ENCODE measurements around the gene PPP1R12C.
A peak's percentile ranks its signal among the peaks of the same experiment; 100 is the strongest.

PPP1R12C gene

GRCh38 chr19:55097864-55098715 is 19.3 kb downstream of the PPP1R12C start:
- H3K9ac ChIP-seq (ENCODE audit: low read length), result no peak overlapping the region; the same call in 1 of the 2 replicates
- no peak overlapping the region for H3K4me2 ChIP-seq (ENCODE audit: low read length)
- H3K27me3 ChIP-seq (ENCODE audit: insufficient read depth, low read length), result no peaks in the 10 kb centered on the region
- H2AFZ ChIP-seq (ENCODE audit: low read length), result no peak overlapping the region
- H3K27ac ChIP-seq (ENCODE audit: low read depth, low read length, poor library complexity, severe bottlenecking), result peak overlapping the region; percentile 21
- H3K4me3 ChIP-seq (ENCODE audit: low read depth, low read length, poor library complexity, severe bottlenecking), result no peak overlapping the region
- H4K20me1 ChIP-seq (ENCODE audit: insufficient read depth, low read length), result no peaks in the 10 kb centered on the region
- peaks cover 21% of the 10 kb centered on the region for H3K36me3 ChIP-seq (ENCODE audit: insufficient read depth, low read length)
- H3K9me3 ChIP-seq (ENCODE audit: low read length), result no peaks in the 10 kb centered on the region; the same call in 1 of the 2 replicates
- H3K79me2 ChIP-seq (ENCODE audit: insufficient read depth, low read length), result no peaks in the 10 kb centered on the region
- H3K9me2 ChIP-seq (ENCODE audit: low read depth, low read length), result no peaks in the 10 kb centered on the region
- H3K4me1 ChIP-seq (ENCODE audit: insufficient read depth, low read length, severe bottlenecking), result peaks cover 11% of the 10 kb centered on the region
- H3F3A ChIP-seq (ENCODE audit: insufficient read depth, low read length), result no peaks in the 10 kb centered on the region
- TF ChIP-seq CTCF (IDR thresholded peaks at IDR 0.05; ENCODE audit: low read length) (no peak), EZH2 (IDR thresholded peaks at IDR 0.05; ENCODE audit: borderline replicate concordance, low read length) (no peak)

GRCh38 chr19:55096061-55096701 is 21.3 kb downstream of the PPP1R12C start:
- Histone ChIP-seq H3K27ac (ENCODE audit: low read depth, low read length, poor library complexity, severe bottlenecking) (no peak overlapping the region), H3K4me3 (ENCODE audit: low read depth, low read length, poor library complexity, severe bottlenecking) (no peak overlapping the region), H3F3A (ENCODE audit: insufficient read depth, low read length) (no peaks in the 10 kb centered on the region), H3K4me1 (ENCODE audit: insufficient read depth, low read length, severe bottlenecking) (peaks cover 11% of the 10 kb centered on the region), H3K27me3 (ENCODE audit: insufficient read depth, low read length) (no peaks in the 10 kb centered on the region), H3K36me3 (ENCODE audit: insufficient read depth, low read length) (peaks cover 12% of the 10 kb centered on the region; the same call in 1 of the 2 replicates), H3K9me2 (ENCODE audit: low read depth, low read length) (no peaks in the 10 kb centered on the region), H2AFZ (ENCODE audit: low read length) (no peak overlapping the region), H3K9ac (ENCODE audit: low read length) (no peak overlapping the region), H3K79me2 (ENCODE audit: insufficient read depth, low read length) (no peaks in the 10 kb centered on the region), H4K20me1 (ENCODE audit: insufficient read depth, low read length) (no peaks in the 10 kb centered on the region), H3K4me2 (ENCODE audit: low read length) (no peak overlapping the region), H3K9me3 (ENCODE audit: low read length) (no peaks in the 10 kb centered on the region)
- no peak for TF ChIP-seq EZH2 (IDR thresholded peaks at IDR 0.05; ENCODE audit: borderline replicate concordance, low read length)
- TF ChIP-seq CTCF (IDR thresholded peaks at IDR 0.05; ENCODE audit: low read length), result no peak; the same call in 1 of the 2 replicates

- Histone ChIP-seq H2AFZ (ENCODE audit: low read length) (no peak overlapping the region), H3K9me3 (ENCODE audit: low read length) (no peaks in the 10 kb centered on the region), H3K4me2 (ENCODE audit: low read length) (no peak overlapping the region), H3K9ac (ENCODE audit: low read length) (no peak overlapping the region), H3K36me3 (ENCODE audit: insufficient read depth, low read length) (peaks cover 18% of the 10 kb centered on the region; the same call in 1 of the 2 replicates), H3F3A (ENCODE audit: insufficient read depth, low read length) (no peaks in the 10 kb centered on the region), H3K9me2 (ENCODE audit: low read depth, low read length) (no peaks in the 10 kb centered on the region), H4K20me1 (ENCODE audit: insufficient read depth, low read length) (no peaks in the 10 kb centered on the region), H3K27me3 (ENCODE audit: insufficient read depth, low read length) (no peaks in the 10 kb centered on the region), H3K79me2 (ENCODE audit: insufficient read depth, low read length) (no peaks in the 10 kb centered on the region), H3K4me3 (ENCODE audit: low read depth, low read length, poor library complexity, severe bottlenecking) (no peak overlapping the region), H3K4me1 (ENCODE audit: insufficient read depth, low read length, severe bottlenecking) (peaks cover 11% of the 10 kb centered on the region), H3K27ac (ENCODE audit: low read depth, low read length, poor library complexity, severe bottlenecking) (no peak overlapping the region)
- no peak for TF ChIP-seq EZH2 (IDR thresholded peaks at IDR 0.05; ENCODE audit: borderline replicate concordance, low read length)
- no peak for TF ChIP-seq CTCF (IDR thresholded peaks at IDR 0.05; ENCODE audit: low read length)
Measured at GRCh38 chr19:55095260-55096060, 22.0 kb downstream of the PPP1R12C start.

Measured in OCI-LY1 (cell line).